SKM-1 treated with dmso at 0.1 percent for 144 hours (cell line): ENCODE data around the gene FLYWCH1.
"Not testable (repeated sequence)": the region's sequence is repeated elsewhere in the genome, so short reads cannot be mapped to it uniquely, and the experiment has no call there.

Source experiments
- DNase-seq: peaks from one replicate; lab custom pipeline; 2025; ENCODE audit not compliant: unreplicated experiment; lab: John Stamatoyannopoulos, UW

The FLYWCH1 gene

GRCh38 chr16:2899564-2900072 is 12.1 kb upstream of the FLYWCH1 start:
- DNase-seq = no peak

- DNase-seq = no peak
Observed at GRCh38 chr16:2900526-2901075, 11.1 kb upstream of the FLYWCH1 start.

- no peak for DNase-seq
Observed at GRCh38 chr16:2902337-2903130, 9.2 kb upstream of the FLYWCH1 start.

GRCh38 chr16:2904100-2904921 is 7.4 kb upstream of the FLYWCH1 start:
- DNase-seq = peak; percentile 80

- no peak for DNase-seq
Observed at GRCh38 chr16:2904922-2905240, 6.8 kb upstream of the FLYWCH1 start.

GRCh38 chr16:2905241-2905987 is 6.3 kb upstream of the FLYWCH1 start:
- peak; percentile 98 for DNase-seq

GRCh38 chr16:2905988-2906387 is 5.7 kb upstream of the FLYWCH1 start:
- DNase-seq = no peak

GRCh38 chr16:2907084-2907753 is 4.5 kb upstream of the FLYWCH1 start:
- DNase-seq = not testable (repeated sequence)

- DNase-seq = no peak
Observed at GRCh38 chr16:2910441-2910969, 1.2 kb upstream of the FLYWCH1 start.

- no peak for DNase-seq
Observed at GRCh38 chr16:2912330-2913199, 834 bp downstream of the FLYWCH1 start.

GRCh38 chr16:2913603-2914002 is 1.9 kb downstream of the FLYWCH1 start:
- DNase-seq = no peak

GRCh38 chr16:2914233-2914632 is 2.5 kb downstream of the FLYWCH1 start:
- no peak for DNase-seq

- no peak for DNase-seq
Observed at GRCh38 chr16:2915196-2915929, 3.6 kb downstream of the FLYWCH1 start.

GRCh38 chr16:2919511-2920255 is 8.0 kb downstream of the FLYWCH1 start:
- peak; percentile 17 for DNase-seq

- no peak for DNase-seq
Observed at GRCh38 chr16:2923481-2923880, 11.8 kb downstream of the FLYWCH1 start.

GRCh38 chr16:2924901-2925755 is 13.4 kb downstream of the FLYWCH1 start:
- DNase-seq = no peak
